Ascending aorta (tissue), 2 donors: ENCODE results near the gene CLSTN2. TPM values are rescaled to one million over a fixed set of nuclear protein-coding genes. Genes with fewer than 3 reads are reported as not detected.

Source experiments
- DNase-seq, 2 donors: peaks; one replicate each; pipeline ENCODE4 v3.0.0-alpha.2; 2019; ENCODE audit warnings: low spot score in 2 of 2
- H3K27ac ChIP-seq, 2 donors: fragments of 200-600 bp; sonication (generic); one replicate each; pipeline ENCODE4 v1.5.1; 2016 to 2017; ENCODE audit warnings: mild to moderate bottlenecking in 1 of 2
- H3K27me3 ChIP-seq: fragments of 200-600 bp; sonication (generic); one replicate; pipeline ENCODE4 v1.5.1; 2017
- H3K36me3 ChIP-seq, 2 donors: fragments of 200-600 bp; sonication (generic); one replicate each; pipeline ENCODE4 v1.5.1; 2016
- H3K4me1 ChIP-seq, 2 donors: fragments of 200-600 bp; sonication (generic); one replicate each; pipeline ENCODE4 v1.5.1; 2016 to 2017; ENCODE audit warnings: mild to moderate bottlenecking in 1 of 2
- H3K4me3 ChIP-seq, 2 donors: fragments of 200-600 bp; sonication (generic); one replicate each; pipeline ENCODE4 v1.5.1; 2016 to 2017; ENCODE audit warnings: mild to moderate bottlenecking in 1 of 2
- H3K9me3 ChIP-seq, 2 donors: fragments of 200-600 bp; sonication (generic); one replicate each; pipeline ENCODE4 v1.5.1; 2016
- intact Hi-C: fragments of 100-400 bp; cut with DNase I; formaldehyde crosslinking; loops from one replicate; pipeline ENCODE4 v1.15.1; 2023
- total RNA-seq: library from RNA; depleted of rRNA; stranded (reverse); fragments of >200 nt; gene quantifications from one replicate; pipeline ENCODE4 v1.1.0, GENCODE V29; 2016
- TF ChIP-seq, protein P1 (sequence below), 3 experiments: fragments of 200-600 bp in 2 of 3; fragments of 450-650 bp in 1 of 3; sonication (generic) in 2 of 3; IDR thresholded peaks; one replicate each; pipeline ENCODE4 v1.5.1; 2016 to 2019; ENCODE audit warnings: antibody characterized with exemption in 3 of 3, mild to moderate bottlenecking in 1 of 3, moderate library complexity in 1 of 3

The CLSTN2 gene
- total RNA-seq, 1 donor from 2014 or later = 65.8 TPM

- TF ChIP-seq, protein P1, sequence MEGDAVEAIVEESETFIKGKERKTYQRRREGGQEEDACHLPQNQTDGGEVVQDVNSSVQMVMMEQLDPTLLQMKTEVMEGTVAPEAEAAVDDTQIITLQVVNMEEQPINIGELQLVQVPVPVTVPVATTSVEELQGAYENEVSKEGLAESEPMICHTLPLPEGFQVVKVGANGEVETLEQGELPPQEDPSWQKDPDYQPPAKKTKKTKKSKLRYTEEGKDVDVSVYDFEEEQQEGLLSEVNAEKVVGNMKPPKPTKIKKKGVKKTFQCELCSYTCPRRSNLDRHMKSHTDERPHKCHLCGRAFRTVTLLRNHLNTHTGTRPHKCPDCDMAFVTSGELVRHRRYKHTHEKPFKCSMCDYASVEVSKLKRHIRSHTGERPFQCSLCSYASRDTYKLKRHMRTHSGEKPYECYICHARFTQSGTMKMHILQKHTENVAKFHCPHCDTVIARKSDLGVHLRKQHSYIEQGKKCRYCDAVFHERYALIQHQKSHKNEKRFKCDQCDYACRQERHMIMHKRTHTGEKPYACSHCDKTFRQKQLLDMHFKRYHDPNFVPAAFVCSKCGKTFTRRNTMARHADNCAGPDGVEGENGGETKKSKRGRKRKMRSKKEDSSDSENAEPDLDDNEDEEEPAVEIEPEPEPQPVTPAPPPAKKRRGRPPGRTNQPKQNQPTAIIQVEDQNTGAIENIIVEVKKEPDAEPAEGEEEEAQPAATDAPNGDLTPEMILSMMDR (IDR thresholded peaks at IDR 0.05) = no peak
- Histone ChIP-seq H3K27ac (no peak overlapping the region), H3K9me3 (no peaks in the 10 kb centered on the region), H3K4me3 (no peak overlapping the region), H3K4me1 (no peaks in the 10 kb centered on the region), H3K27me3 (no peaks in the 10 kb centered on the region), H3K36me3 (no peaks in the 10 kb centered on the region)
- intact Hi-C loops = no loop called here
- DNase-seq = no peak
These were observed 73.2 kb downstream of the CLSTN2 start for GRCh38 chr3:140007911-140008869.

DNA sequence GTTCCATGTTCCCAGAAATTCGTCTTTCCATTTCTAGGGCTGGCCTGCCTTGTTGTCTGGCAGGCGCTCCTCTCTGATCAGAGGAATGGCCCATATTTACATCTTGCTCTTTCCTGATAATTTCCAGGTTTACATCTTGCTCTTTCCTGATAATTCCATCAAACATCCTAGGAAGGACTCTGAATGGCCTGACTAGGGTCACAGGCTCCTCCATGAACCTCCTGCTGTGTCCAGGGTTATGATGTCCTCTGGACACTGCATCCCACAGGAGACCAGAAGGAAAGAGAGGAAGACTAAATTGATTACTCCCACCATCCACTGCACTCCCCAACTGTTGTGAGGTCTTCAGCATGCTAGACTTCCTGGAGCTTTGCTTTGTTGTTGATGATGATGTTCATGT lies 75.4 kb downstream of the CLSTN2 start:
- no peaks in the 10 kb centered on the region for H3K9me3 ChIP-seq
- no peaks in the 10 kb centered on the region for H3K36me3 ChIP-seq
- DNase-seq = no peak
- no peaks in the 10 kb centered on the region for H3K27me3 ChIP-seq
- H3K4me1 ChIP-seq = no peaks in the 10 kb centered on the region
- H3K27ac ChIP-seq = no peak overlapping the region
- TF ChIP-seq, protein P1 (IDR thresholded peaks at IDR 0.05) = no peak
- intact Hi-C loops = no loop called here
- H3K4me3 ChIP-seq = no peak overlapping the region

- Histone ChIP-seq H3K36me3 (no peaks in the 10 kb centered on the region), H3K4me1 (no peaks in the 10 kb centered on the region), H3K27me3 (no peaks in the 10 kb centered on the region), H3K9me3 (no peaks in the 10 kb centered on the region), H3K27ac (no peak overlapping the region), H3K4me3 (no peak overlapping the region)
- intact Hi-C loops = no loop called here
- DNase-seq = no peak
- TF ChIP-seq, protein P1 (IDR thresholded peaks at IDR 0.05) = no peak
These were observed 76.1 kb downstream of the CLSTN2 start for GRCh38 chr3:140011086-140011485.

GRCh38 chr3:140011611-140012277 lies 76.8 kb downstream of the CLSTN2 start:
- no peaks in the 10 kb centered on the region for H3K4me1 ChIP-seq
- H3K4me3 ChIP-seq = no peak overlapping the region
- intact Hi-C loops = no loop called here
- no peak for DNase-seq
- no peak overlapping the region for H3K27ac ChIP-seq
- no peaks in the 10 kb centered on the region for H3K36me3 ChIP-seq
- TF ChIP-seq, protein P1 (IDR thresholded peaks at IDR 0.05) = no peak
- no peaks in the 10 kb centered on the region for H3K9me3 ChIP-seq
- no peaks in the 10 kb centered on the region for H3K27me3 ChIP-seq

DNA sequence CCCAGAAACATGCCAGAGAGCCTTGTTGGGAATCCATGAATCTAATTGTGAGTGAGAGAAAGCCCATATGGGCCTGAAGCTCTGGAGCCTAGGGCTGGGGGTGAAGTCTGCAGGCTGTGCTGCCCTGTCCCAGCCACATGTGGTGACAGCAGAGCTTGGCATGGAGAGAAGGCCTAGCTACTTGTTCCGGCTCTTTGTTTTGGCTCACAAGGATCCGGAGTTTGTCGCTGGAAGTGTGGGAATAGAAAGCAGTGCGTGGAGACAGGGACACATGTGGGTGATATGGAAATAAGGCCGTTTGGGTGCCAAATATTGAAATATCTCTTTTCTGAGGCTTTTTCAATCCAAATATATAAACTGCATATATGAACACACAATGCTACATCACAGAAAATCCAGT lies 78.2 kb downstream of the CLSTN2 start:
- TF ChIP-seq, protein P1 (IDR thresholded peaks at IDR 0.05) = no peak
- H3K36me3 ChIP-seq = no peaks in the 10 kb centered on the region
- H3K27ac ChIP-seq = no peak overlapping the region
- H3K4me1 ChIP-seq = no peaks in the 10 kb centered on the region
- H3K9me3 ChIP-seq = no peaks in the 10 kb centered on the region
- intact Hi-C loops = no loop called here
- H3K4me3 ChIP-seq = no peak overlapping the region
- H3K27me3 ChIP-seq = no peaks in the 10 kb centered on the region
- no peak for DNase-seq
